HG03159 (cell line): ENCODE data around the gene ANXA11.

Source experiments
- ATAC-seq: cut with Tn5 transposase; IDR thresholded peaks from one replicate; pipeline ENCODE4 v1.9.1; 2021; ENCODE audit warnings: mild to moderate bottlenecking, moderate library complexity; ENCODE audit not compliant: unreplicated experiment

The ANXA11 gene

GRCh38 chr10:80167471-80168161 lies 37.7 kb downstream of the ANXA11 start:
- ATAC-seq: no peak

GRCh38 chr10:80166581-80167470 lies 38.5 kb downstream of the ANXA11 start:
- no peak for ATAC-seq

GRCh38 chr10:80165173-80165572 lies 40.2 kb downstream of the ANXA11 start:
- no peak for ATAC-seq

GRCh38 chr10:80164596-80164995 lies 40.7 kb downstream of the ANXA11 start:
- no peak for ATAC-seq

GRCh38 chr10:80163741-80164341 lies 41.5 kb downstream of the ANXA11 start:
- no peak for ATAC-seq

- ATAC-seq: no peak
Observed at GRCh38 chr10:80161321-80162083, 43.8 kb downstream of the ANXA11 start.

- no peak for ATAC-seq
Observed at GRCh38 chr10:80160361-80161320, 44.7 kb downstream of the ANXA11 start.

- ATAC-seq: no peak
Observed at GRCh38 chr10:80159166-80159873, 46.0 kb downstream of the ANXA11 start.

- ATAC-seq: no peak
Observed at GRCh38 chr10:80158598-80159127, 46.7 kb downstream of the ANXA11 start.

- no peak for ATAC-seq
Observed at GRCh38 chr10:80158126-80158525, 47.2 kb downstream of the ANXA11 start.

GRCh38 chr10:80157561-80157960 lies 47.8 kb downstream of the ANXA11 start:
- ATAC-seq: no peak

GRCh38 chr10:80156216-80156615 lies 49.1 kb downstream of the ANXA11 start:
- ATAC-seq: no peak

GRCh38 chr10:80155696-80156215 lies 49.6 kb downstream of the ANXA11 start:
- ATAC-seq: no peak

- ATAC-seq: no peak
Observed at GRCh38 chr10:80154978-80155695, 50.2 kb downstream of the ANXA11 start.

- ATAC-seq: no peak
Observed at GRCh38 chr10:80154626-80154977, 50.7 kb downstream of the ANXA11 start.

- no peak for ATAC-seq
Observed at GRCh38 chr10:80153460-80153859, 51.9 kb downstream of the ANXA11 start.

- ATAC-seq: no peak
Observed at GRCh38 chr10:80152820-80153219, 52.5 kb downstream of the ANXA11 start.

GRCh38 chr10:80150172-80150571 lies 55.2 kb downstream of the ANXA11 start:
- ATAC-seq: no peak
